Subcutaneous abdominal adipose tissue (tissue), 5 donors: Measurements from ENCODE around the gene UBA3.

ENCODE experiments used
- H3K27ac ChIP-seq: one replicate; pipeline ENCODE4 v1.7.0; 2013; ENCODE audit warnings: low read depth, mild to moderate bottlenecking, inconsistent platforms, low read length, moderate library complexity
- H3K27me3 ChIP-seq, 5 donors: one replicate each; pipeline ENCODE4 v1.7.0; 2013; ENCODE audit warnings: low read length in 5 of 5, inconsistent platforms in 1 of 5; ENCODE audit not compliant: control insufficient read depth in 5 of 5, insufficient read depth in 4 of 5
- H3K36me3 ChIP-seq, 5 donors: one replicate each; pipeline ENCODE4 v1.7.0; 2013; ENCODE audit warnings: low read length in 5 of 5; ENCODE audit not compliant: control insufficient read depth in 5 of 5, insufficient read depth in 5 of 5
- H3K4me1 ChIP-seq, 5 donors: one replicate each; pipeline ENCODE4 v1.7.0; 2013; ENCODE audit warnings: low read length in 5 of 5, mild to moderate bottlenecking in 3 of 5, moderate library complexity in 1 of 5; ENCODE audit not compliant: control insufficient read depth in 5 of 5, insufficient read depth in 5 of 5
- H3K4me3 ChIP-seq, 5 donors: one replicate each; pipeline ENCODE4 v1.7.0; 2013; ENCODE audit warnings: low read length in 5 of 5, low read depth in 1 of 5
- H3K9ac ChIP-seq, 5 donors: one replicate each; pipeline ENCODE4 v1.7.0; 2013; ENCODE audit warnings: low read length in 5 of 5, mild to moderate bottlenecking in 4 of 5, moderate library complexity in 3 of 5
- H3K9me3 ChIP-seq, 5 donors: one replicate each; pipeline ENCODE4 v1.7.0; 2013; ENCODE audit warnings: low read length in 5 of 5; ENCODE audit not compliant: control insufficient read depth in 5 of 5
- donor health status: healthy.
- donor health status: healthy.
- donor health status: healthy.
- donor health status: healthy.
- donor health status: healthy.

Gene UBA3

DNA sequence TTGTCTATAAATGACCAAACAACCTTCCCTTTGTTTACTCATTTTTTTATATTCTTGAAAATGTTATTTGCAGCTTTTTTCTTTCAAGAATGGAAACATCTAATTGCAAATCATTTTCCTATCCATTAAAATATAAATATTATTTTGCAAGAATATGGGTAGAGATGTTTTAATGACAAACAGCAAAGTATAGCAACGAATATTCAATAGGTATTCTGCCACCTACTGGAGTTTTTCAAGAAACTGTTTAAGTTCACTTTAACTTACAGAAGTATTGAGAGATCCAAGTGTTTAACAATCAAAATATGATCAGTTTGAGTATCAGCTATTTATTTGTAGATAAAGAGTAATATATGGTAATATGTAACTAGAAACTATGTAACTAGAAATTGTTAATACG lies 59.7 kb downstream of the UBA3 start:
- H3K4me3 ChIP-seq, result no peak overlapping the region
- H3K27me3 ChIP-seq, result no peaks in the 10 kb centered on the region
- no peaks in the 10 kb centered on the region for H3K9me3 ChIP-seq
- H3K9ac ChIP-seq, result no peak overlapping the region
- H3K27ac ChIP-seq, result no peak overlapping the region
- H3K4me1 ChIP-seq, result no peaks in the 10 kb centered on the region
- H3K36me3 ChIP-seq, result peaks cover 9 to 33% (median 25%) of the 10 kb centered on the region in 5 donors

DNA sequence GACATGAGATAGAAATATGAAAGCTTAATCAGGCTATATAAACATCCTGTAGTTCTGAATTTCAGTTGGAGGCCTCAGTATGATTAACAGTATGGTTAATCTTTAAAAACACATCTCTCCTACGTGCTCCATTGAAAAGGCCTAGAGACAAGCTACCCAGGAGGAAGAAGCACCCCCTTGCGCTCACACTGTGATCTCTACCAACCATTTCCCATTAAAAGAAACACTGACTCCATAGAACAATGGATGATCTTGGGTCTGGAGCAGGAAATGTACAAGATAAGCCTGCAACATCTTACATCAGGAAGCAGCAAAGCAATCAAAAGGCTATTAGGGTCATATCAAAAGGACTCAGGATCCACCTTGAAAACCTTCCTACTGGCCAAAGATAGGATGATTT lies 63.3 kb downstream of the UBA3 start:
- Histone ChIP-seq H3K9me3 (no peaks in the 10 kb centered on the region), H3K4me1 (peaks cover 0 to 18% (median 18%) of the 10 kb centered on the region in 5 donors), H3K9ac (no peak overlapping the region), H3K4me3 (no peak overlapping the region), H3K36me3 (peaks cover 0 to 16% (median 2%) of the 10 kb centered on the region in 5 donors), H3K27me3 (no peaks in the 10 kb centered on the region), H3K27ac (no peak overlapping the region)

- Histone ChIP-seq H3K36me3 (peaks cover 2 to 12% (median 3%) of the 10 kb centered on the region in 5 donors), H3K9ac (no peak overlapping the region), H3K9me3 (no peaks in the 10 kb centered on the region), H3K4me1 (peaks cover 0 to 21% (median 19%) of the 10 kb centered on the region in 5 donors), H3K4me3 (no peak overlapping the region), H3K27ac (no peak overlapping the region), H3K27me3 (no peaks in the 10 kb centered on the region)
These were observed 64.1 kb downstream of the UBA3 start for GRCh38 chr3:69016102-69016501.

- H3K36me3 ChIP-seq, result peaks cover 2 to 9% (median 2%) of the 10 kb centered on the region in 5 donors
- peak overlapping the region; percentile 96 for H3K27ac ChIP-seq
- no peaks in the 10 kb centered on the region for H3K9me3 ChIP-seq
- peak overlapping the region in 4 of 5 donors; percentile 77 to 89 (median 87) for H3K9ac ChIP-seq
- H3K4me3 ChIP-seq, result peak overlapping the region; percentile 77 to 86 (median 78)
- no peaks in the 10 kb centered on the region for H3K27me3 ChIP-seq
- peaks cover 0 to 31% (median 28%) of the 10 kb centered on the region in 5 donors for H3K4me1 ChIP-seq
These were observed 66.1 kb downstream of the UBA3 start for GRCh38 chr3:69014022-69014580.

DNA sequence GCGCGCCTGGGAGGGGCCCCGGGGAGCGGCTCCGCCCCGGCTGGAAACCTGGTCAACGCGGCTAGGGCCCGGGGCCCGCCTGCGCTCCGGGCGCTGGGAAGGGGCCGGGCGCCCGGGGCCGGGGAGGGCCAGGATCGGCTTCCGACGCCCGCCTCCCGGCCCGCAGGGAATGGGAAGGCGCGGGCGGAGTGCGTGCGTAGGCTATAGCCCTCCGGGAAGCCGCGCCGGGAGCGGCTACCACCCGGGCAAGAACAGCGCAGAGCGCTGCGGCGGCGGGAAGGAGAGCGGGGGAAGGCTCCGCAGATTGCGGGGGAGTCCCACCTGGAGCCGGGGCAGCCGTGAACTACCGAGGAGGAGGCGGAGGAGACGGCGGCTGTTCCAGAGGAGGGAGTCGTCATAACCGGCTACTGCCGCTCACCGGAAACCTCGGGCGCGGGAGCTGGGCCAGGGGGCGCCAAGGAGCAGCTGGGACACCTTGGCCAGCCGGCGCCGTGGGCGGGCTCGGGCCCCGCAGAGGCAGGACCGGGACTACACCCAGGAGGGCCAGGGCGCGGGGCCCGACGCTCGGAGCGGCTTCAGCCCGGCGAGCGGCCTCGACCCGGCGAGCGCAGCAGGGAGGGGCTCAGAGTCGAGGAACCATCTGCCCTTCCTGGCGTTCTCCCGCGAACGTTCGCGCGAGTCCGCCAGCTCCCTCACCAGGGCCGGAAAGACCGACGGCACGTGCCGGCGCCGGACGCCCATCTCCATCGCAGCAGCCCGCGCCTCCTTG lies 66.7 kb downstream of the UBA3 start, which contains the start of gene EOGT:
TSS of gene EOGT (minus strand) at position 432 of the 769 bp plus-strand sequence. CDS start 3,838 bp downstream, outside the sequence.
- Histone ChIP-seq H3K4me3 (peak within 1 kb of the TSS; percentile 77 to 86 (median 78)), H3K4me1 (peaks cover 2 to 37% (median 33%) of the 10 kb centered on the region in 5 donors), H3K27ac (peak within 1 kb of the TSS; percentile 96), H3K27me3 (no peaks in the 10 kb centered on the region), H3K9me3 (no peaks in the 10 kb centered on the region), H3K9ac (peak within 1 kb of the TSS; percentile 22 to 89 (median 86)), H3K36me3 (peaks cover 0 to 9% (median 3%) of the 10 kb centered on the region in 5 donors)

DNA sequence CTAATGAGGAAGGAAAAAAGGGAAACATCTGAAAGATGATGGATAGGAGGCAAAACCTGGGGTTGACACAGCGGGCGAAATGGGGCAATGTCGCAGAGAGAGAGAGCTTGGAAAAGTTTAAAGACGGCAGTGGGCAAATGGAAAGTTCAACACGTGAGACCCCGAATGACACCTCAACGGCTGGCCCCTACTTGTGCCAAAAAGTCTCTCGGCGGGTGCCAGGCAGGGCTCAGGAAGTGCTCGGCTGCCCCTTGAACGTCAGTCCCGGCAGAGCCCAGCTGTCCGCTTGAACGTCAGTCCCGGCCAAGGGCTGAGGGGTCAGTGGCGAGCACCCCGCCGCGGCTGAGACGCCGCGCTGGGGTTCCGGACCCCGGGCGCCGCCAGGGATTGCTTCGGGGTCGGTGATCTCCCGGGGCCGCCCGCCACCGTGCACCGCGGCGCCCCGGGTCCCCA lies 67.3 kb downstream of the UBA3 start:
- H3K4me1 ChIP-seq, result peaks cover 2 to 37% (median 33%) of the 10 kb centered on the region in 5 donors
- peak overlapping the region; percentile 96 for H3K27ac ChIP-seq
- H3K9me3 ChIP-seq, result no peaks in the 10 kb centered on the region

DNA sequence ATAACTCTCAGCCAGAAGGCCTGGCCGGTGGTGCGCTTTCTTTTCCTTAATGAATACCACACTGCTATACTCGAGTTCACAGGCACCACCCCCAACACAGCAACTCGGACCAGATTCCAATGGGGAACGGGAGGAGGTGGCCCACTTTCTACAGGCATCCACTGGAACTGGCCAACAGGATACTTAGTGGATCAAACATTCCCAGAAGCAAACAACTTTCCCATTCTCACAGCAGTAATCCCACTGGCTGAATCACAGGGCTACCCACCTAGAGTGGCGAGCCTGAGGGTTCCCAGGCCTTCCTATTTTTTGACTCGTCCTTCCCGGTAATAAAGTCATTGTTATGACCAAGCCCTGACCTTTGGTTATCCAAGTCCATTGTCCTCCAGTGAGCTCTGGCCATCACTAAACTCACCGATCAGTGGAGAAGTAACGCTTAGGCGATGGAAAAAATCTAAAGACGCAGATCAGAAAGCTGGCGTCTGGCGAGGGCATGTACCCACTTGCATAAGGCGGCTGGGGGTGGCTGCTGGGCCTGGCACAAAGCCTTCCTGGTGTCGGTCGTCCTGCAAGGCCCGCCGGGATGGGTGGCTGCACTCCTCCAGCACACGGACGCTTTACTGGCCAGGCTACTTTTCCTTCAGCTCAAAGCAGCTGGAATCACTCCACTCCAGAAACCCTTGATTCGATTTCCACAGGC lies 67.9 kb downstream of the UBA3 start:
- Histone ChIP-seq H3K27ac (peak overlapping the region; percentile 96), H3K4me3 (peak overlapping the region; percentile 69 to 86 (median 77)), H3K36me3 (peaks cover 4 to 16% (median 9%) of the 10 kb centered on the region in 5 donors), H3K4me1 (peaks cover 2 to 37% (median 33%) of the 10 kb centered on the region in 5 donors), H3K9me3 (no peaks in the 10 kb centered on the region), H3K27me3 (no peaks in the 10 kb centered on the region), H3K9ac (peak overlapping the region; percentile 22 to 88 (median 86))

More for the DNA sequence above, 67.3 kb downstream of the UBA3 start:
- Histone ChIP-seq H3K9ac (peak overlapping the region; percentile 22 to 88 (median 86)), H3K27me3 (no peaks in the 10 kb centered on the region), H3K4me3 (peak overlapping the region; percentile 69 to 86 (median 77)), H3K36me3 (peaks cover 4 to 12% (median 6%) of the 10 kb centered on the region in 5 donors)

GRCh38 chr3:69011096-69011730 lies 69.0 kb downstream of the UBA3 start:
- H3K4me1 ChIP-seq, result peaks cover 2 to 37% (median 33%) of the 10 kb centered on the region in 5 donors
- H3K27ac ChIP-seq, result peak overlapping the region; percentile 96
- H3K9me3 ChIP-seq, result no peaks in the 10 kb centered on the region
- H3K9ac ChIP-seq, result peak overlapping the region in 1 of 5 donors; percentile 88
- peaks cover 10 to 21% (median 19%) of the 10 kb centered on the region in 5 donors for H3K36me3 ChIP-seq
- no peaks in the 10 kb centered on the region for H3K27me3 ChIP-seq
- no peak overlapping the region for H3K4me3 ChIP-seq

- H3K4me3 ChIP-seq, result no peak overlapping the region
- peak overlapping the region; percentile 96 for H3K27ac ChIP-seq
- H3K4me1 ChIP-seq, result peaks cover 2 to 40% (median 33%) of the 10 kb centered on the region in 5 donors
- no peaks in the 10 kb centered on the region for H3K9me3 ChIP-seq
- peak overlapping the region in 1 of 5 donors; percentile 34 for H3K9ac ChIP-seq
- H3K27me3 ChIP-seq, result no peaks in the 10 kb centered on the region
- H3K36me3 ChIP-seq, result peaks cover 17 to 34% (median 26%) of the 10 kb centered on the region in 5 donors
These were observed 70.4 kb downstream of the UBA3 start for GRCh38 chr3:69009559-69010410.
